Stimulated activated CD4-positive, alpha-beta T cell treated with anti-CD3 and anti-CD28 coated beads, Interleukin-2, amount 100 ng/mL, for 4 hours (primary cell): ENCODE results near the gene TGFBR3.
A peak's percentile ranks its signal among the peaks of the same experiment; 100 is the strongest.

Source experiments
- DNase-seq: peaks from one replicate; pipeline ENCODE4 v3.0.0-alpha.2; 2020; ENCODE audit warnings: low read depth

The TGFBR3 gene

GRCh38 chr1:91885716-91886506 is at the start of gene TGFBR3:
Gene TGFBR3, minus strand, starts transcription at chr1:91886151. Its CDS starts 24,620 bp downstream, at chr1:91861531.
- DNase-seq = peak; percentile 64

GRCh38 chr1:91929250-91929649 is 43.3 kb upstream of the TGFBR3 start:
- DNase-seq = no peak

GRCh38 chr1:91928026-91928425 is 42.1 kb upstream of the TGFBR3 start:
- DNase-seq = no peak

GRCh38 chr1:91925644-91926435 is 39.9 kb upstream of the TGFBR3 start:
- DNase-seq = no peak

- DNase-seq = no peak
Observed at GRCh38 chr1:91924146-91924545, 38.2 kb upstream of the TGFBR3 start.

- no peak for DNase-seq
Observed at GRCh38 chr1:91919962-91920361, 34.0 kb upstream of the TGFBR3 start.

GRCh38 chr1:91916811-91917460 is 31.0 kb upstream of the TGFBR3 start:
- no peak for DNase-seq

- DNase-seq = no peak
Observed at GRCh38 chr1:91916046-91916445, 30.1 kb upstream of the TGFBR3 start.

- DNase-seq = no peak
Observed at GRCh38 chr1:91913018-91913417, 27.1 kb upstream of the TGFBR3 start.

GRCh38 chr1:91912266-91912665 is 26.3 kb upstream of the TGFBR3 start:
- no peak for DNase-seq

- no peak for DNase-seq
Observed at GRCh38 chr1:91901231-91901630, 15.3 kb upstream of the TGFBR3 start.

- DNase-seq = no peak
Observed at GRCh38 chr1:91900562-91900961, 14.6 kb upstream of the TGFBR3 start.

- DNase-seq = no peak
Observed at GRCh38 chr1:91897016-91897415, 11.1 kb upstream of the TGFBR3 start.

- DNase-seq = no peak
Observed at GRCh38 chr1:91895832-91896556, 10.0 kb upstream of the TGFBR3 start.

- no peak for DNase-seq
Observed at GRCh38 chr1:91894036-91894761, 8.2 kb upstream of the TGFBR3 start.

GRCh38 chr1:91891969-91892368 is 6.0 kb upstream of the TGFBR3 start:
- no peak for DNase-seq

- no peak for DNase-seq
Observed at GRCh38 chr1:91891454-91891853, 5.5 kb upstream of the TGFBR3 start.

GRCh38 chr1:91889717-91890459 is 3.9 kb upstream of the TGFBR3 start:
- no peak for DNase-seq

GRCh38 chr1:91885213-91885715 is 687 bp downstream of the TGFBR3 start:
- DNase-seq = no peak

GRCh38 chr1:91884459-91885212 is 1.3 kb downstream of the TGFBR3 start:
- no peak for DNase-seq
